Measurements from ENCODE around the gene CDKL1. TPM values are rescaled to one million over a fixed set of nuclear protein-coding genes. Genes with fewer than 3 reads are reported as not detected.
A peak's percentile ranks its signal among the peaks of the same experiment; 100 is the strongest.

Gene CDKL1
- total RNA-seq, 1 donor: 10.5 TPM

- no peaks in the 10 kb centered on the region for H4K20me1 ChIP-seq (ENCODE audit: insufficient read depth, low read length)
- TF ChIP-seq CTCF (IDR thresholded peaks at IDR 0.05; ENCODE audit: extremely low read depth, low read depth, low read length): no peak
- H3K79me2 ChIP-seq (ENCODE audit: insufficient read depth, low read length): no peaks in the 10 kb centered on the region
- no peak overlapping the region for H3K4me2 ChIP-seq (ENCODE audit: insufficient read depth, low read length)
- no peak overlapping the region for H3K27ac ChIP-seq (ENCODE audit: low read depth, low read length)
- H3K4me3 ChIP-seq (ENCODE audit: insufficient read depth, low read length): no peak overlapping the region
- no peaks in the 10 kb centered on the region for H3K27me3 ChIP-seq (ENCODE audit: insufficient read depth, low read length)
- H3K9me3 ChIP-seq (ENCODE audit: low read depth, low read length): no peaks in the 10 kb centered on the region
- H3K36me3 ChIP-seq (ENCODE audit: insufficient read depth, low read length): no peaks in the 10 kb centered on the region
- no peak for DNase-seq (ENCODE audit: insufficient read length, low spot score, missing footprints)
- peaks cover 16% of the 10 kb centered on the region for H3K4me1 ChIP-seq (ENCODE audit: insufficient read depth, low read length)
- no peak overlapping the region for H2AFZ ChIP-seq (ENCODE audit: low read length)
Measured at GRCh38 chr14:50402965-50403364, 6.3 kb upstream of the CDKL1 start.

GRCh38 chr14:50400461-50400860, 3.8 kb upstream of the CDKL1 start:
- Histone ChIP-seq H3K4me1 (ENCODE audit: insufficient read depth, low read length) (peaks cover 30% of the 10 kb centered on the region), H3K9me3 (ENCODE audit: low read depth, low read length) (no peaks in the 10 kb centered on the region), H3K27me3 (ENCODE audit: insufficient read depth, low read length) (no peaks in the 10 kb centered on the region), H3K36me3 (ENCODE audit: insufficient read depth, low read length) (no peaks in the 10 kb centered on the region), H3K4me3 (ENCODE audit: insufficient read depth, low read length) (no peak overlapping the region), H3K27ac (ENCODE audit: low read depth, low read length) (no peak overlapping the region), H3K4me2 (ENCODE audit: insufficient read depth, low read length) (no peak overlapping the region), H4K20me1 (ENCODE audit: insufficient read depth, low read length) (no peaks in the 10 kb centered on the region), H3K79me2 (ENCODE audit: insufficient read depth, low read length) (no peaks in the 10 kb centered on the region), H2AFZ (ENCODE audit: low read length) (no peak overlapping the region)
- no peak for DNase-seq (ENCODE audit: insufficient read length, low spot score, missing footprints)
- no peak for TF ChIP-seq CTCF (IDR thresholded peaks at IDR 0.05; ENCODE audit: extremely low read depth, low read depth, low read length)

GRCh38 chr14:50399251-50400032, 2.8 kb upstream of the CDKL1 start:
- Histone ChIP-seq H3K27me3 (ENCODE audit: insufficient read depth, low read length) (no peaks in the 10 kb centered on the region), H3K4me3 (ENCODE audit: insufficient read depth, low read length) (no peak overlapping the region), H3K79me2 (ENCODE audit: insufficient read depth, low read length) (peaks cover 3% of the 10 kb centered on the region), H2AFZ (ENCODE audit: low read length) (no peak overlapping the region), H3K9me3 (ENCODE audit: low read depth, low read length) (no peaks in the 10 kb centered on the region), H3K27ac (ENCODE audit: low read depth, low read length) (peak overlapping the region; percentile 11), H3K4me1 (ENCODE audit: insufficient read depth, low read length) (peaks cover 34% of the 10 kb centered on the region), H3K36me3 (ENCODE audit: insufficient read depth, low read length) (no peaks in the 10 kb centered on the region), H3K4me2 (ENCODE audit: insufficient read depth, low read length) (no peak overlapping the region), H4K20me1 (ENCODE audit: insufficient read depth, low read length) (no peaks in the 10 kb centered on the region)
- TF ChIP-seq CTCF (IDR thresholded peaks at IDR 0.05; ENCODE audit: extremely low read depth, low read depth, low read length): no peak
- DNase-seq (ENCODE audit: insufficient read length, low spot score, missing footprints): peak; percentile 84

- H3K27ac ChIP-seq (ENCODE audit: low read depth, low read length): no peak overlapping the region
- no peak overlapping the region for H3K4me2 ChIP-seq (ENCODE audit: insufficient read depth, low read length)
- H2AFZ ChIP-seq (ENCODE audit: low read length): no peak overlapping the region
Measured at GRCh38 chr14:50398189-50398580, 1.5 kb upstream of the CDKL1 start.

More at GRCh38 chr14:50398189-50398580, 1.5 kb upstream of the CDKL1 start:
- H4K20me1 ChIP-seq (ENCODE audit: insufficient read depth, low read length): no peaks in the 10 kb centered on the region
- H3K4me1 ChIP-seq (ENCODE audit: insufficient read depth, low read length): peaks cover 34% of the 10 kb centered on the region
- peaks cover 3% of the 10 kb centered on the region for H3K79me2 ChIP-seq (ENCODE audit: insufficient read depth, low read length)
- H3K9me3 ChIP-seq (ENCODE audit: low read depth, low read length): no peaks in the 10 kb centered on the region
- H3K27me3 ChIP-seq (ENCODE audit: insufficient read depth, low read length): no peaks in the 10 kb centered on the region
- DNase-seq (ENCODE audit: insufficient read length, low spot score, missing footprints): no peak
- H3K36me3 ChIP-seq (ENCODE audit: insufficient read depth, low read length): no peaks in the 10 kb centered on the region
- TF ChIP-seq CTCF (IDR thresholded peaks at IDR 0.05; ENCODE audit: extremely low read depth, low read depth, low read length): no peak
- no peak overlapping the region for H3K4me3 ChIP-seq (ENCODE audit: insufficient read depth, low read length)

Measured in osteoblast (primary cell).